Stomach (tissue), 4 donors: ENCODE results near the gene TM9SF4.

ENCODE experiments used
- POLR2AphosphoS5 ChIP-seq, 3 donors: sonication (generic); formaldehyde crosslinking; IDR thresholded peaks; one replicate each; pipeline ENCODE4 v1.6.1; 2016; ENCODE audit warnings: antibody characterized with exemption in 3 of 3
- TF ChIP-seq, protein P1 (sequence below), 7 experiments: fragments of 450-650 bp in 4 of 7; fragments of 200-600 bp in 3 of 7; sonication (generic) in 3 of 7; IDR thresholded peaks; one replicate each; pipeline ENCODE4 v1.5.1; 2016 to 2019; ENCODE audit warnings: antibody characterized with exemption in 7 of 7, control low read depth in 2 of 7, mild to moderate bottlenecking in 1 of 7

DNA sequence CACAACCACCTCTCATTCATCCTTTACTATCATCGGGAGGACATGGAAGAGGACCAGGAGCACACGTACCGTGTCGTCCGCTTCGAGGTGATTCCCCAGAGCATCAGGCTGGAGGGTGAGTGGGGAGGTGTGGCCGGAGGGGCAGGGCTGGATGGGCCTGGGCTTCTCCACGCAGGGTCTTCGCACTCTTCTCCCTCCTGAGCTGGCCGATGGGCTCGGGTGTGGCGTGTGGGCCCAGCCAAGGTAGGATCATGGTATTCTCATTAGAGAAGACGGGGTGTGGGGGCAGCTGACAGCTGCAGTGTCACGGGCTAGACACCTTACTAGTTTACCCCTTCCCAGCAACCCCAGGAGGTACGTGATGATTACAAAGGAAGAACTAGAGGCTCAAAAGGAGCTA lies 33.5 kb downstream of the TM9SF4 start:
- TF ChIP-seq, protein P1, sequence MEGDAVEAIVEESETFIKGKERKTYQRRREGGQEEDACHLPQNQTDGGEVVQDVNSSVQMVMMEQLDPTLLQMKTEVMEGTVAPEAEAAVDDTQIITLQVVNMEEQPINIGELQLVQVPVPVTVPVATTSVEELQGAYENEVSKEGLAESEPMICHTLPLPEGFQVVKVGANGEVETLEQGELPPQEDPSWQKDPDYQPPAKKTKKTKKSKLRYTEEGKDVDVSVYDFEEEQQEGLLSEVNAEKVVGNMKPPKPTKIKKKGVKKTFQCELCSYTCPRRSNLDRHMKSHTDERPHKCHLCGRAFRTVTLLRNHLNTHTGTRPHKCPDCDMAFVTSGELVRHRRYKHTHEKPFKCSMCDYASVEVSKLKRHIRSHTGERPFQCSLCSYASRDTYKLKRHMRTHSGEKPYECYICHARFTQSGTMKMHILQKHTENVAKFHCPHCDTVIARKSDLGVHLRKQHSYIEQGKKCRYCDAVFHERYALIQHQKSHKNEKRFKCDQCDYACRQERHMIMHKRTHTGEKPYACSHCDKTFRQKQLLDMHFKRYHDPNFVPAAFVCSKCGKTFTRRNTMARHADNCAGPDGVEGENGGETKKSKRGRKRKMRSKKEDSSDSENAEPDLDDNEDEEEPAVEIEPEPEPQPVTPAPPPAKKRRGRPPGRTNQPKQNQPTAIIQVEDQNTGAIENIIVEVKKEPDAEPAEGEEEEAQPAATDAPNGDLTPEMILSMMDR (IDR thresholded peaks at IDR 0.05) = no peak
- no peak for TF ChIP-seq POLR2AphosphoS5 (IDR thresholded peaks at IDR 0.05)
